Liver (tissue), 3 donors: ENCODE measurements around the gene TEKTIP1.

Experiments
- ATF3 ChIP-seq: IDR thresholded peaks from 2 replicates; pipeline ENCODE4 v1.6.1; 2016; ENCODE audit warnings: antibody characterized with exemption
- CTCF ChIP-seq: fragments of 150-350 bp; IDR thresholded peaks from 2 replicates; pipeline ENCODE4 v1.5.1; 2017; ENCODE audit warnings: improper control_type of control experiment, low read depth, low read length; ENCODE audit not compliant: missing input control
- JUND ChIP-seq, 2 donors: IDR thresholded peaks; 2 replicates each; pipeline ENCODE4 v1.6.1; 2016; ENCODE audit warnings: antibody characterized with exemption in 2 of 2
- MAX ChIP-seq: IDR thresholded peaks from 2 replicates; pipeline ENCODE4 v1.6.1; 2016; ENCODE audit warnings: antibody characterized with exemption
- RAD21 ChIP-seq, 2 donors: IDR thresholded peaks; 2 replicates each; pipeline ENCODE4 v1.6.1; 2016; ENCODE audit warnings: antibody characterized with exemption in 2 of 2, mild to moderate bottlenecking in 2 of 2
- REST ChIP-seq: IDR thresholded peaks from 2 replicates; pipeline ENCODE4 v1.6.1; 2016; ENCODE audit warnings: antibody characterized with exemption, mild to moderate bottlenecking
- SP1 ChIP-seq: IDR thresholded peaks from 2 replicates; pipeline ENCODE4 v1.6.1; 2018; ENCODE audit warnings: antibody characterized with exemption, mild to moderate bottlenecking
- ZBTB33 ChIP-seq: IDR thresholded peaks from 2 replicates; pipeline ENCODE4 v1.6.1; 2016; ENCODE audit warnings: antibody characterized with exemption
- donor health status: healthy.
- donor health status: healthy.

GRCh38 chr19:3573858-3574637 is 35.1 kb downstream of the TEKTIP1 start:
- TF ChIP-seq RAD21 (IDR thresholded peaks at IDR 0.05) (no peak), CTCF (no peak), ZBTB33 (no peak), JUND (IDR thresholded peaks at IDR 0.05) (no peak), MAX (no peak), REST (no peak), ATF3 (no peak), SP1 (peak; percentile 19)
